ENCODE results near the gene TSKU.

The TSKU gene

GRCh38 chr11:76838678-76839068, 55.5 kb downstream of the TSKU start:
- DNase-seq (ENCODE audit: low read depth in 2 of 2), result peak; percentile 22 to 48
- peak; percentile 44 for TF ChIP-seq CTCF (IDR thresholded peaks at IDR 0.05; ENCODE audit: low read depth, low read length)
- no peak overlapping the region for H3K4me3 ChIP-seq (replicated peaks in 1 of 2; ENCODE audit: low read depth in 2 of 2, low read length in 2 of 2)

GRCh38 chr11:76839311-76839710, 56.2 kb downstream of the TSKU start:
- TF ChIP-seq CTCF (IDR thresholded peaks at IDR 0.05; ENCODE audit: low read depth, low read length), result no peak
- DNase-seq (ENCODE audit: low read depth in 2 of 2), result no peak
- no peak overlapping the region for H3K4me3 ChIP-seq (replicated peaks in 1 of 2; ENCODE audit: low read depth in 2 of 2, low read length in 2 of 2)

- no peak for DNase-seq (ENCODE audit: low read depth in 2 of 2)
- no peak for TF ChIP-seq CTCF (IDR thresholded peaks at IDR 0.05; ENCODE audit: low read depth, low read length)
- no peak overlapping the region for H3K4me3 ChIP-seq (replicated peaks in 1 of 2; ENCODE audit: low read depth in 2 of 2, low read length in 2 of 2)
Measured at GRCh38 chr11:76841923-76842452, 58.8 kb downstream of the TSKU start.

- DNase-seq (ENCODE audit: low read depth in 2 of 2), result no peak
- no peak overlapping the region for H3K4me3 ChIP-seq (replicated peaks in 1 of 2; ENCODE audit: low read depth in 2 of 2, low read length in 2 of 2)
- TF ChIP-seq CTCF (IDR thresholded peaks at IDR 0.05; ENCODE audit: low read depth, low read length), result no peak
Measured at GRCh38 chr11:76843907-76844306, 60.8 kb downstream of the TSKU start.

- no peak for TF ChIP-seq CTCF (IDR thresholded peaks at IDR 0.05; ENCODE audit: low read depth, low read length)
- H3K4me3 ChIP-seq (replicated peaks in 1 of 2; ENCODE audit: low read depth in 2 of 2, low read length in 2 of 2), result no peak overlapping the region
- no peak for DNase-seq (ENCODE audit: low read depth in 2 of 2)
Measured at GRCh38 chr11:76844511-76844910, 61.4 kb downstream of the TSKU start.

- TF ChIP-seq CTCF (IDR thresholded peaks at IDR 0.05; ENCODE audit: low read depth, low read length), result no peak
- no peak overlapping the region for H3K4me3 ChIP-seq (replicated peaks in 1 of 2; ENCODE audit: low read depth in 2 of 2, low read length in 2 of 2)
- no peak for DNase-seq (ENCODE audit: low read depth in 2 of 2)
Measured at GRCh38 chr11:76845069-76845468, 61.9 kb downstream of the TSKU start.

- TF ChIP-seq CTCF (IDR thresholded peaks at IDR 0.05; ENCODE audit: low read depth, low read length), result no peak
- DNase-seq (ENCODE audit: low read depth in 2 of 2), result no peak
- H3K4me3 ChIP-seq (replicated peaks in 1 of 2; ENCODE audit: low read depth in 2 of 2, low read length in 2 of 2), result no peak overlapping the region
Measured at GRCh38 chr11:76846441-76846840, 63.3 kb downstream of the TSKU start.

Measured in cardiac fibroblast (primary cell).